Suppressor macrophage treated with lipopolysaccharide for 4 hours (primary cell): ENCODE data around the gene TRAIP.
A peak's percentile ranks its signal among the peaks of the same experiment; 100 is the strongest.

Experiments
- DNase-seq: peaks from one replicate; pipeline ENCODE4 v3.0.0-alpha.2; 2020

TRAIP gene

GRCh38 chr3:49813497-49814174, 42.7 kb downstream of the TRAIP start, which contains the start of gene UBA7:
Gene UBA7, minus strand, starts transcription at chr3:49813953. Its CDS starts 166 bp downstream, at chr3:49813787.
- DNase-seq: peak; percentile 90

- no peak for DNase-seq
These were observed 43.4 kb downstream of the TRAIP start for GRCh38 chr3:49812916-49813496.

- no peak for DNase-seq
These were observed 48.8 kb downstream of the TRAIP start for GRCh38 chr3:49807431-49808114.

GRCh38 chr3:49806850-49807249, 49.5 kb downstream of the TRAIP start:
- no peak for DNase-seq

- no peak for DNase-seq
These were observed 50.3 kb downstream of the TRAIP start for GRCh38 chr3:49805897-49806701.

- DNase-seq: no peak
These were observed 51.0 kb downstream of the TRAIP start for GRCh38 chr3:49805367-49805782.

GRCh38 chr3:49804141-49805041, 52.0 kb downstream of the TRAIP start:
- no peak for DNase-seq

- DNase-seq: peak; percentile 38
These were observed 52.8 kb downstream of the TRAIP start for GRCh38 chr3:49803465-49804140.

- peak; percentile 92 for DNase-seq
These were observed 53.5 kb downstream of the TRAIP start, which contains the start of gene INKA1 for GRCh38 chr3:49802719-49803464. Gene INKA1, plus strand, starts transcription at chr3:49803261. Its CDS starts 132 bp downstream, at chr3:49803393.

- no peak for DNase-seq
These were observed 55.2 kb downstream of the TRAIP start for GRCh38 chr3:49801160-49801559.

- no peak for DNase-seq
These were observed 56.6 kb downstream of the TRAIP start, which contains the start of gene CDHR4 for GRCh38 chr3:49799761-49800160. Gene CDHR4, minus strand, starts transcription at chr3:49799873. Its CDS starts 61 bp downstream, at chr3:49799812.

- no peak for DNase-seq
These were observed 57.3 kb downstream of the TRAIP start for GRCh38 chr3:49799105-49799504.

GRCh38 chr3:49794926-49795905, 61.1 kb downstream of the TRAIP start:
- no peak for DNase-seq

GRCh38 chr3:49794431-49794830, 61.9 kb downstream of the TRAIP start:
- no peak for DNase-seq

- DNase-seq: no peak
These were observed 62.8 kb downstream of the TRAIP start for GRCh38 chr3:49793486-49794085.

GRCh38 chr3:49792371-49793150, 63.8 kb downstream of the TRAIP start:
- DNase-seq: no peak

GRCh38 chr3:49791571-49791970, 64.8 kb downstream of the TRAIP start:
- no peak for DNase-seq
